Smooth muscle cell (in vitro differentiated cells): Measurements from ENCODE around the gene PRDM11. TPM values are rescaled to one million over a fixed set of nuclear protein-coding genes. Genes with fewer than 3 reads are reported as not detected.

ENCODE experiments used
- DNase-seq: peaks from one replicate; lab custom pipeline; 2025; ENCODE audit not compliant: unreplicated experiment; lab: John Stamatoyannopoulos, UW
- H2AFZ ChIP-seq: fragments of 200-600 bp; sonication (generic); 2 replicates; pipeline ENCODE4 v1.6.0; 2016; ENCODE audit warnings: antibody characterized with exemption, low read depth, mild to moderate bottlenecking
- H3F3A ChIP-seq: fragments of 200-600 bp; sonication (generic); 2 replicates; pipeline ENCODE4 v1.6.0; 2017; ENCODE audit warnings: antibody characterized with exemption, low read depth
- H3K27ac ChIP-seq: fragments of 200-600 bp; sonication (generic); 2 replicates; pipeline ENCODE4 v1.5.1; 2016; ENCODE audit warnings: low read depth, mild to moderate bottlenecking
- H3K27me3 ChIP-seq: fragments of 200-600 bp; sonication (generic); 2 replicates; pipeline ENCODE4 v1.6.1; 2016; ENCODE audit warnings: low read depth, mild to moderate bottlenecking
- H3K36me3 ChIP-seq: fragments of 200-600 bp; sonication (generic); 2 replicates; pipeline ENCODE4 v1.5.1; 2016; ENCODE audit warnings: low read depth
- H3K4me1 ChIP-seq: fragments of 200-600 bp; sonication (generic); 2 replicates; pipeline ENCODE4 v1.5.1; 2016; ENCODE audit warnings: low read depth
- H3K4me2 ChIP-seq: fragments of 200-600 bp; sonication (generic); 2 replicates; pipeline ENCODE4 v1.6.0; 2016; ENCODE audit warnings: mild to moderate bottlenecking
- H3K4me3 ChIP-seq: fragments of 200-600 bp; sonication (generic); 2 replicates; pipeline ENCODE4 v1.5.1; 2016; ENCODE audit warnings: mild to moderate bottlenecking
- H3K79me2 ChIP-seq: fragments of 200-600 bp; sonication (generic); 2 replicates; pipeline ENCODE4 v1.6.0; 2016; ENCODE audit warnings: low read depth, mild to moderate bottlenecking
- H3K9ac ChIP-seq: fragments of 200-600 bp; sonication (generic); 2 replicates; pipeline ENCODE4 v1.6.0; 2016; ENCODE audit warnings: low read depth
- H3K9me3 ChIP-seq: fragments of 200-600 bp; sonication (generic); replicated peaks from 2 replicates; pipeline ENCODE4 v1.5.1; 2016; ENCODE audit warnings: low read depth
- H4K20me1 ChIP-seq: fragments of 200-600 bp; sonication (generic); 2 replicates; pipeline ENCODE4 v1.6.0; 2016; ENCODE audit warnings: low read depth
- CTCF ChIP-seq: fragments of 200-600 bp; sonication (generic); IDR thresholded peaks from 2 replicates; pipeline ENCODE4 v1.5.1; 2017; ENCODE audit warnings: borderline replicate concordance, mild to moderate bottlenecking, antibody characterized with exemption; ENCODE audit not compliant: insufficient read depth, poor library complexity, severe bottlenecking
- WGBS: methylation state at CpG from one replicate; pipeline ENCODE4 v1.1.7; 2016; ENCODE audit warnings: low lambda C conversion rate; 5-methylcytosine and 5-hydroxymethylcytosine counted together
- polyA plus RNA-seq: library from polyadenylated mRNA; unstranded; fragments of >200 nt; fragmentation: Nextera tagmentation; extraction: Ambion mirVana; gene quantifications from 2 replicates; pipeline ENCODE4 v1.2.1, GENCODE V29; 2016
- total RNA-seq: library from RNA; depleted of rRNA; stranded (reverse); fragments of >200 nt; gene quantifications from 2 replicates; pipeline ENCODE4 v1.2.3, GENCODE V29; 2014

PRDM11 gene
- total and polyA plus RNA-seq, 2 experiments from 2014 or later = 5.8 to 6.6 TPM

- H4K20me1 ChIP-seq = no peaks in the 10 kb centered on the region
- TF ChIP-seq CTCF = no peak
- no peaks in the 10 kb centered on the region for H3K36me3 ChIP-seq
- H3K4me2 ChIP-seq = no peak overlapping the region
- H3F3A ChIP-seq = no peaks in the 10 kb centered on the region
- WGBS = 96% methylated on average over 5 of the region's 5 CpGs
- H3K9me3 ChIP-seq = no peaks in the 10 kb centered on the region
- H3K27me3 ChIP-seq = no peaks in the 10 kb centered on the region
- no peaks in the 10 kb centered on the region for H3K79me2 ChIP-seq
- H3K27ac ChIP-seq = no peak overlapping the region
- H3K4me1 ChIP-seq = no peaks in the 10 kb centered on the region
- DNase-seq = no peak
- no peak overlapping the region for H2AFZ ChIP-seq
- no peak overlapping the region for H3K4me3 ChIP-seq
- H3K9ac ChIP-seq = no peak overlapping the region
Observed at GRCh38 chr11:45229401-45230020, 83.1 kb downstream of the PRDM11 start.

GRCh38 chr11:45232341-45233080, 86.1 kb downstream of the PRDM11 start:
- Histone ChIP-seq H3K4me2 (no peak overlapping the region), H3K79me2 (no peaks in the 10 kb centered on the region), H4K20me1 (no peaks in the 10 kb centered on the region), H3K36me3 (no peaks in the 10 kb centered on the region), H3F3A (no peaks in the 10 kb centered on the region), H3K9me3 (no peaks in the 10 kb centered on the region), H3K9ac (no peak overlapping the region), H3K27ac (no peak overlapping the region), H3K4me1 (no peaks in the 10 kb centered on the region), H3K27me3 (peaks cover 7% of the 10 kb centered on the region), H3K4me3 (no peak overlapping the region), H2AFZ (no peak overlapping the region)
- no peak for DNase-seq
- no peak for TF ChIP-seq CTCF
- WGBS = 89% methylated on average over 5 of the region's 5 CpGs

- 51% methylated on average over 16 of the region's 17 CpGs for WGBS
- peaks cover 7% of the 10 kb centered on the region for H3K27me3 ChIP-seq
- TF ChIP-seq CTCF = peak; percentile 79
- H4K20me1 ChIP-seq = no peaks in the 10 kb centered on the region
- H3K4me2 ChIP-seq = no peak overlapping the region
- H2AFZ ChIP-seq = no peak overlapping the region
- H3K4me3 ChIP-seq = no peak overlapping the region
- no peak overlapping the region for H3K27ac ChIP-seq
- H3K9me3 ChIP-seq = no peaks in the 10 kb centered on the region
- H3F3A ChIP-seq = no peaks in the 10 kb centered on the region
- no peak overlapping the region for H3K9ac ChIP-seq
- H3K36me3 ChIP-seq = no peaks in the 10 kb centered on the region
- no peaks in the 10 kb centered on the region for H3K4me1 ChIP-seq
- no peaks in the 10 kb centered on the region for H3K79me2 ChIP-seq
- DNase-seq = peak; percentile 11
Observed at GRCh38 chr11:45233121-45233803, 86.8 kb downstream of the PRDM11 start.
